ENCODE measurements around the gene LAMTOR4.

Gene LAMTOR4

GRCh38 chr7:100169147-100169850, 20.6 kb downstream of the LAMTOR4 start:
- no peak for DNase-seq (ENCODE audit: low read depth in 1 of 2, low spot score in 1 of 2)
- no peak overlapping the region for H3K4me3 ChIP-seq (replicated peaks; ENCODE audit: insufficient read depth, low read length)
- H3K27ac ChIP-seq (replicated peaks) = no peak overlapping the region
- H3K27me3 ChIP-seq (ENCODE audit: insufficient read depth, poor library complexity, severe bottlenecking) = peaks cover 25% of the 10 kb centered on the region
- TF ChIP-seq REST (IDR thresholded peaks at IDR 0.05; ENCODE audit: insufficient replicate concordance, low read depth) = no peak
- no peak for TF ChIP-seq CTCF (IDR thresholded peaks at IDR 0.05; ENCODE audit: insufficient read depth, low read length)
- TF ChIP-seq POLR2AphosphoS5 (IDR thresholded peaks at IDR 0.05; ENCODE audit: low read depth) = no peak
- TF ChIP-seq GABPA (IDR thresholded peaks at IDR 0.05; ENCODE audit: low read depth) = no peak
- TF ChIP-seq SPI1 (IDR thresholded peaks at IDR 0.05; ENCODE audit: borderline replicate concordance, low read depth) = no peak

- H3K27me3 ChIP-seq (ENCODE audit: insufficient read depth, poor library complexity, severe bottlenecking) = peaks cover 25% of the 10 kb centered on the region
- DNase-seq (ENCODE audit: low read depth in 1 of 2, low spot score in 1 of 2) = no peak
- H3K4me3 ChIP-seq (replicated peaks; ENCODE audit: insufficient read depth, low read length) = no peak overlapping the region
- H3K27ac ChIP-seq (replicated peaks) = no peak overlapping the region
- no peak for TF ChIP-seq GABPA (IDR thresholded peaks at IDR 0.05; ENCODE audit: low read depth)
- TF ChIP-seq POLR2AphosphoS5 (IDR thresholded peaks at IDR 0.05; ENCODE audit: low read depth) = no peak
- no peak for TF ChIP-seq SPI1 (IDR thresholded peaks at IDR 0.05; ENCODE audit: borderline replicate concordance, low read depth)
- TF ChIP-seq REST (IDR thresholded peaks at IDR 0.05; ENCODE audit: insufficient replicate concordance, low read depth) = no peak
- TF ChIP-seq CTCF (IDR thresholded peaks at IDR 0.05; ENCODE audit: insufficient read depth, low read length) = no peak
Observed at GRCh38 chr7:100170101-100170897, 21.6 kb downstream of the LAMTOR4 start.

- no peak overlapping the region for H3K27ac ChIP-seq (replicated peaks)
- no peak for TF ChIP-seq REST (IDR thresholded peaks at IDR 0.05; ENCODE audit: insufficient replicate concordance, low read depth)
- TF ChIP-seq POLR2AphosphoS5 (IDR thresholded peaks at IDR 0.05; ENCODE audit: low read depth) = no peak
- TF ChIP-seq CTCF (IDR thresholded peaks at IDR 0.05; ENCODE audit: insufficient read depth, low read length) = no peak
- TF ChIP-seq GABPA (IDR thresholded peaks at IDR 0.05; ENCODE audit: low read depth) = no peak
- TF ChIP-seq SPI1 (IDR thresholded peaks at IDR 0.05; ENCODE audit: borderline replicate concordance, low read depth) = no peak
- no peak overlapping the region for H3K4me3 ChIP-seq (replicated peaks; ENCODE audit: insufficient read depth, low read length)
- no peak for DNase-seq (ENCODE audit: low read depth in 1 of 2, low spot score in 1 of 2)
- H3K27me3 ChIP-seq (ENCODE audit: insufficient read depth, poor library complexity, severe bottlenecking) = peaks cover 25% of the 10 kb centered on the region
Observed at GRCh38 chr7:100171087-100171681, 22.5 kb downstream of the LAMTOR4 start.

Measured in HL-60 (cell line).